K562 (cell line): ENCODE data around the gene SPRYD3. TPM values are rescaled to one million over a fixed set of nuclear protein-coding genes. Genes with fewer than 3 reads are reported as not detected.

ENCODE experiments used
- ARID4B ChIP-seq: sonication (generic); formaldehyde crosslinking; IDR thresholded peaks from 2 replicates; pipeline ENCODE4 v1.8.0; 2022; ENCODE audit warnings: mild to moderate bottlenecking, missing genetic modification reagents
- CBX3 ChIP-seq, 2 experiments: IDR thresholded peaks; 1 replicate in 1 of 2; 2 replicates in 1 of 2; pipeline ENCODE4 v1.6.1; 2012; ENCODE audit warnings: inconsistent platforms in 2 of 2, low read length in 2 of 2, borderline replicate concordance in 1 of 2, control low read depth in 1 of 2
- DPF2 ChIP-seq: fragments of 450-650 bp; IDR thresholded peaks from 2 replicates; pipeline ENCODE4 v1.6.1; 2016
- FOXK2 ChIP-seq, 2 experiments: fragments of 450-650 bp; IDR thresholded peaks in 1 of 2; conservative IDR thresholded peaks in 1 of 2; 2 replicates each; pipeline ENCODE4 v1.6.1; 2016; ENCODE audit warnings: low read depth in 2 of 2, mild to moderate bottlenecking in 1 of 2
- HDAC8 ChIP-seq: fragments of 450-650 bp; IDR thresholded peaks from 2 replicates; pipeline ENCODE4 v1.6.1; 2016; ENCODE audit warnings: mild to moderate bottlenecking, missing genetic modification characterization, moderate library complexity, missing compliant biosample characterization
- HES1 ChIP-seq: fragments of 450-650 bp; IDR thresholded peaks from 2 replicates; pipeline ENCODE4 v1.6.1; 2016; ENCODE audit warnings: low read depth, mild to moderate bottlenecking, moderate library complexity
- MTF1 ChIP-seq: fragments of 250-450 bp; sonication (Bioruptor Pico); IDR thresholded peaks from 2 replicates; pipeline ENCODE4 v1.9.0; 2021; ENCODE audit warnings: moderate library complexity, mild to moderate bottlenecking, inconsistent platforms, borderline replicate concordance
- OTX1 ChIP-seq: fragments of 450-650 bp; formaldehyde crosslinking; IDR thresholded peaks from 2 replicates; pipeline ENCODE4 v1.4.0; 2022; ENCODE audit warnings: mild to moderate bottlenecking
- POLR2AphosphoS2 ChIP-seq: IDR thresholded peaks from 2 replicates; pipeline ENCODE4 v1.6.1; 2012; ENCODE audit warnings: low read length, improper control_type of control experiment
- PRMT5 ChIP-seq: sonication (generic); formaldehyde crosslinking; IDR thresholded peaks from 2 replicates; pipeline ENCODE4 v1.5.0; 2020; ENCODE audit warnings: missing genetic modification reagents
- TBP ChIP-seq: optimal IDR thresholded peaks from 2 replicates; pipeline ENCODE3; 2011; ENCODE audit warnings: low read depth, low read length, improper control_type of control experiment
- TOE1 ChIP-seq, 2 experiments: fragments of 450-650 bp in 1 of 2; sonication (generic) in 1 of 2; formaldehyde crosslinking in 1 of 2; IDR thresholded peaks; 2 replicates each; pipeline versions ENCODE4 v1.7.1 to v1.8.0; 2016 to 2022; ENCODE audit warnings: borderline replicate concordance in 2 of 2, mild to moderate bottlenecking in 2 of 2, antibody characterized with exemption in 1 of 2, inconsistent platforms in 1 of 2, low read depth in 1 of 2, missing genetic modification reagents in 1 of 2, moderate library complexity in 1 of 2
- U2AF1 ChIP-seq: fragments of 200-400 bp; formaldehyde crosslinking; optimal IDR thresholded peaks from 2 replicates; pipeline ENCODE3; 2017; ENCODE audit warnings: mild to moderate bottlenecking, low read depth, low read length, moderate library complexity
- ZKSCAN1 ChIP-seq: fragments of 150-350 bp; IDR thresholded peaks from 2 replicates; pipeline ENCODE4 v1.6.1; 2016; ENCODE audit warnings: low read depth, low read length
- ZNF197 ChIP-seq: fragments of 200-800 bp; sonication (Bioruptor generic); IDR thresholded peaks from 2 replicates; pipeline ENCODE4 v1.6.1; 2016; ENCODE audit warnings: low read depth, missing genetic modification characterization, missing compliant biosample characterization
- ZNF23 ChIP-seq: fragments of 250-450 bp; sonication (Bioruptor Pico); IDR thresholded peaks from 2 replicates; pipeline ENCODE4 v1.4.0; 2020; ENCODE audit warnings: mild to moderate bottlenecking
- ZNF232 ChIP-seq: sonication (generic); formaldehyde crosslinking; IDR thresholded peaks from 2 replicates; pipeline ENCODE4 v1.8.0; 2022; ENCODE audit warnings: mild to moderate bottlenecking, missing genetic modification reagents
- ZNF311 ChIP-seq: fragments of 250-450 bp; sonication (Bioruptor Pico); IDR thresholded peaks from 2 replicates; pipeline ENCODE4 v1.4.0; 2020; ENCODE audit warnings: mild to moderate bottlenecking, moderate library complexity
- ZNF449 ChIP-seq: fragments of 250-450 bp; sonication (Bioruptor Pico); IDR thresholded peaks from 2 replicates; pipeline ENCODE4 v1.8.0; 2022; ENCODE audit warnings: moderate library complexity, mild to moderate bottlenecking, inconsistent platforms
- ZNF507 ChIP-seq: conservative IDR thresholded peaks from 2 replicates; pipeline ENCODE4 v1.6.1; 2017; ENCODE audit warnings: missing genetic modification characterization, missing compliant biosample characterization
- ZNF644 ChIP-seq: fragments of 200-800 bp; sonication (Bioruptor generic); IDR thresholded peaks from 2 replicates; pipeline ENCODE4 v1.6.1; 2016; ENCODE audit warnings: low read depth, missing genetic modification characterization, missing compliant biosample characterization
- polyA plus RNA-seq, 8 experiments: library from polyadenylated mRNA; depleted of rRNA in 4 of 8; stranded (reverse) in 5 of 8; unstranded in 3 of 8; fragments of >200 nt; fragmentation: Nextera tagmentation in 2 of 8; fragmentation: Illumina TruSeq in 1 of 8; extraction: Ambion mirVana in 2 of 8; extraction: Trizol in 1 of 8; gene quantifications; 2 replicates each; pipeline versions ENCODE4 v1.2.1 to v1.2.3, GENCODE V29; 2011 to 2014; ENCODE audit warnings: inconsistent platforms in 1 of 8, missing spikeins in 1 of 8
- total RNA-seq, 7 experiments: library from RNA; depleted of rRNA in 6 of 7; stranded (reverse); fragments of >200 nt in 6 of 7; fragmentation: Illumina TruSeq in 2 of 7; extraction: Trizol in 2 of 7; gene quantifications; 2 replicates each; pipeline versions ENCODE4 v1.2.1 to v1.2.3, GENCODE V29; 2011 to 2021; ENCODE audit warnings: low replicate concordance in 1 of 7

The SPRYD3 gene
- total and polyA plus RNA-seq, 9 of the 15 experiments (the other 6 are each of a cell fraction or from before 2014, with no cell fraction given), result 1.5 to 13.6 (median 7.6) TPM

- no peak for TF ChIP-seq ZNF507 (tag)
- TF ChIP-seq HES1, result no peak
- TF ChIP-seq DPF2, result 0 out of 2 replicates have a peak, but pooled peaks have one; percentile 35
- TF ChIP-seq ZNF232, result no peak
- TF ChIP-seq ZKSCAN1, result no peak
- TF ChIP-seq PRMT5 (CRISPR knock-in tag), result no peak
- TF ChIP-seq ZNF644 (tag), result no peak
- TF ChIP-seq CBX3 (IDR thresholded peaks at IDR 0.05; ENCODE audit: borderline replicate concordance in 1 of 2, low read length in 2 of 2), result no peak
- no peak for TF ChIP-seq ZNF311
- 0 out of 2 replicates have a peak, but pooled peaks have one; percentile 20 for TF ChIP-seq ARID4B (CRISPR knock-in tag)
- no peak for TF ChIP-seq TOE1 (IDR thresholded peaks at IDR 0.05; ENCODE audit: borderline replicate concordance)
- TF ChIP-seq TOE1 (CRISPR knock-in tag; IDR thresholded peaks at IDR 0.05; ENCODE audit: borderline replicate concordance, low read depth), result no peak
- TF ChIP-seq MTF1 (CRISPR knock-in tag), result no peak
- no peak for TF ChIP-seq HDAC8
- no peak for TF ChIP-seq ZNF197
- no peak for TF ChIP-seq U2AF1
- TF ChIP-seq FOXK2 (conservative IDR thresholded peaks at IDR 0.05 in 1 of 2, IDR thresholded peaks at IDR 0.05 in 1 of 2; ENCODE audit: low read depth in 2 of 2), result 0 out of 4 replicates have a peak, but pooled peaks of 1 of the 2 experiments have one; percentile 24
- TF ChIP-seq ZNF449 (CRISPR knock-in tag), result no peak
- no peak for TF ChIP-seq POLR2AphosphoS2
- TF ChIP-seq TBP, result peak; percentile 43
- no peak for TF ChIP-seq ZNF23 (CRISPR knock-in tag)
- TF ChIP-seq OTX1 (CRISPR knock-in tag), result no peak
Observed at GRCh38 chr12:53054112-53054878, 24.9 kb downstream of the SPRYD3 start (continued).
